NCI-H1930 (cell line): ENCODE data around the gene FOXK1.

Experiments used
- DNase-seq, 2 experiments: peaks; one replicate each; lab custom pipeline; 2025; lab: John Stamatoyannopoulos, UW

Gene FOXK1

DNA sequence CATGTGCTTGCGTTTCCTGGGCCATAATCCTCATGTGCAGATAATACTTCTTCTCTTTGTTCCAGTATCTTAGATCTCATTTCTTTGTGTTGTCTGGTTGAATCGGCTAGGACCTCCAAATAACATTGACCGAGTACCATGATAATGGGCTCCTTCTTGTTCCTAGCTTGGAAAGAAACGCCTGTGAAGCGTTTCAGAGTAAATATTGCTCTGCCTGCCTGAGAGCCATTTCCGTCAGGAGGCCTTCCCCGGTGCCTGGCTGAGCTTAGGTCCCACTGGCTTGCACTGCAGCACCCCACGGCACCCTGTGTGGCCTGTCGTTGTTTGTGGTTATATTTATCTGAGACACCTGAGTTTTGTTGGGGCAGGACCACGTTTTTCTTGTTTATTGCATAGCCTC, 17.7 kb downstream of the FOXK1 start:
- DNase-seq = no peak

DNA sequence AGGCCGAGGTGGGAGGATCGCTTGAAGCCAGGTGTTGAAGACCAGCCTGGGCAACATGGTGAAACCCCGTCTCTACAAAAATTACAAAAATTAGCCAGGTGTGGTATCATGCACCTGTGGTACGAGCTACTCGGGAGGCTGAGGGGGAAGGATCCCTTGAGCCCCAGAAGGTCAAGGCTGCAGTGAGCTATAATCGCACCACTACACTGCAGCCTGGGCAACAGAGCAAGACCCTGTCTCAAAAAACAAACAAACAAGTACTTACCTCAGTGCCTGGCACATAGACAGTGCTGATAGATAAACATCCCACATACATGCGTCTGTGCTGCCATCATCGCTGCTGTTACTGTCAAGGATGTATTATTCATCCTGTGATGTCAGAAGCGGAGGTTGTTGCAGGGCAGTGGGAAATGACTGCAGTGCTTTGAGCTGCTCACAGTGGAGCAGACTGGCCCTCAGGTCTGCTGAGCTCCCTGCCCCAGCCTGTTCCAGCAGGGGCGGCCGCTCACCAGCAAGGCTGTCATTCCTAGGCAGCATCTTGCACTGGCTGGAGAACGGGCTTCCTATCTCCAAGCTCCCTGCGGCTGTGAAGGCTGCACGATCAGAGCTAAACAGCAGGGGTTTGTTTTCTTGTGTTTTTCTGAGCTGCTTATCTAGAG, 18.6 kb downstream of the FOXK1 start:
- no peak for DNase-seq

DNA sequence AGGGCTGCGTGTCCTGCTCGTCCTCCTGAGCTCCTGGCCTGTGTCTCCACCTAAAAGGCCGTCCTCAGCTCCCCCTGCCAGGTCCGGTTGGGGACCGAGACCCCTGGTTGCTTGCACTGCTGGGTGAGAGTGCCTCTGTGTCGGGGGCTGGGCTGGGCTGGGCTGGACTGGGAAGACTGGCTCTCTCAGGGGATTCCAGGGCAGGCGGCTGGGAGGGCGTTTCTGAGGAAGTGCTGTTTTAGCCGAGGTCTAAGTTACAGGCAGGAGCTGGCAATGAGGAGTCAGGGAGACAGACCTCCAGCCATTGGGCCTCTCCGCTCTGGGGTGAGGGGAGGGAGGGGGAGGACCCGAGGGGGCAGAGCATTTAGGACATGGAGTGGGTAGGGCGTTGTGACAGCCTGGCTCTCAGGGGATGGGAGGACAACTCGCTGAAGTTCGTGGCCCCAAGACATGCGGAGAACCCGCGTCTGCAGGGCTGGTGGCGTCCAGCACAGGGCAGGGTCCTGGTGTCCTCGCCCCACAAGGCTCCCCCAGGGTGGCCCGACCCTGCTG, 20.9 kb downstream of the FOXK1 start:
- no peak for DNase-seq

DNA sequence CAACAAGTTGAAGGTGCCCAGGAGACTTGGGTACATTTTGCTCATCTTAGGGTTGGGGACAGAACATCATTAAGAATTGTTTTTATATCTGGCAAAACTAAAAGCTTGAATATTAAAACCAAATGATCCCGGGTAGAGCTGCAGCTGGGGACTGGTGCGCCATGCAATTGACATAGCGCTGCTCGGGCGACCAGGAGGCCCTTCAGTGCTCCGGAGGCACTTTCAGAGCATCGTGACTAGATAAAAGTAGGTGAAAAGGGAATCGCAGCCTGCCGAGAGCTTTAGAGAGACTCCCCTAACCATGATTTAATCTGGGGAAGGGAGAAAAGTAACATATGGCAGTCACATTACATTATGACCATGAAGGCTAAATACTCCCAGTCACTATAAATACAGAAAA, 21.4 kb downstream of the FOXK1 start:
- DNase-seq = no peak

DNA sequence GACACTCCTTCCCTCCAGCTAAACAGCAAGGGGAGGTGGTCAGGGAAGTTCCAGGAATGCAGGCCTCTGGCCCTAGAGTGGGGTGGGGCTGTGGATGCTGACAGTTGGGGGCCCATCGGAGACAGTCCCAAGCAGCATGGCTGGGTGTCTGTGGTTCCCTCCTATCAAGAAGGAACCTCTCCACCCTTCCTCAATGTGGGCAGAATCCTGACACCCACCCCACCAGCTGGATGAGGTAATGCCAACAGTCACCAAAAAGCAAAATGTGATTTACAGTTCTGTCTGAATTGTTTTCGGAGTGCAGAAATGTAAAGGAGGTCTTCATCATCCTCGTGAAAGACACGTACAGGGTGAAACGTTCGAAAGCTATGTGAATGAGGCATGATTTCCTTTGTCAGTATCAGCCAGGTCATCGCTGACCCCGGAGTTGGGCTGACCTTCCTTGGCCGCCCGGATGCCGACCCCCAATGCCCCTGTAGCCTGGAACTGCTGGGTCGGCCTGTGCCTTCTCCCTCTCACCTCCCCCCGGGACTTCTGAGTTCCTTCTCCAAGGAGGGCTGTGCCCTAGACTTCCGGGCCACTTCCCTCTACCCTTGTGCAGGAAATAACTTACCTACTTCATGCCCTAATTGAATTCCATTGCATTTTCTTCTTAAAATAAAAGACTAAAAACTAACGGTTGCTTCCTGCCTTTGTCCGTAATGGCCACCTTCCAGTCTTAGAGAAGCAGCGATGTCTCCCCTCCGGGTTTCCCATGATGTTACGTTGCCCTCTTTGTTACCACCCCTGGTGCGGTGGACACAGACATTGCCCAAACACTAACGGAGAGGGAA, 24.5 kb downstream of the FOXK1 start:
- no peak for DNase-seq

DNA sequence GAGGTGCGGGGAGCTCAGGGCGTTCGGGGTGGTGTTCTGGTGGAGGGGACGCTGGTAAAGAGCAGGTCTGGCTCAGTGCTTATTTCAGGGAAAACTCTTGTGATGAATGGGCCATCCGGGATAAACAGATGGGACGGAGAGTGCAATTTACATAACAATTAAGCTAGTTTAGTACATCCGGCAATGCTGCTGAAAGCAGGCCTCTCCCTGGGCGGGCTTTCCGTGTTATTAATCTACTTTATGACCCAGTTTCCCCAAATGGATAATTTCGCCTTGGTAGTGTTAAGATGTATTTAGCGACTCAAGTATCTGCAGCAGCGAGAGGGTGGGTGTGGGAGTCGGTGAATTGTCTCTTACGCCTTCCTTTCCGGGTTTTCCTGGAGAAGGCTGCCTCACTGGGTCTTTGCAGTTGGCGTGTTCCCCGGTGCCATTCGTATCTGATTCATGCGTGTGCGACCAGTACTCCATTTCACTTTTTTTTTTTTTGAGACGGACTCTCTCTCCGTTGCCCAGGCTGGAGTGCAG, 25.2 kb downstream of the FOXK1 start:
- no peak for DNase-seq

DNA sequence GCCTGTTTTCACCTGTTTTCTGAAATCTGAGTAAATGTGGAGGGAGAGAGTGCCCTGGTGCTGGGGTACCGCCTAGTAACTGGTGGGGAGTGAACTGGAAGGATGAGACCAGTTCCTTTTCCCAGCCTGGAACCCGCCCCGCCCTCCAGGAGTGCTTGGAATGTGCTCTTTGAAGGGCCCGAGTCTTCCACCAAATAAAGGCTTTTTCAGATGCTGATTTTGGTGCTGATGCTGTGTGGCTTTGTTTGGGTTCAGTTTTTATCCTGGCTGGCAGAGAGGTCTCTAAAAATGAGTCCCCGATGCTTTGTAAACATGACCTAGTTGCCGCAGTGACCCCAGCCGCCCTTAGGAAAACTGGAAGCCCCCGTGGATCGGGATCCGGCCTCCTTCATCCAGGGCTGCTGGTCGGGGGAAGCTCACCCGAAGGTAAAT, 25.9 kb downstream of the FOXK1 start:
- no peak for DNase-seq

DNA sequence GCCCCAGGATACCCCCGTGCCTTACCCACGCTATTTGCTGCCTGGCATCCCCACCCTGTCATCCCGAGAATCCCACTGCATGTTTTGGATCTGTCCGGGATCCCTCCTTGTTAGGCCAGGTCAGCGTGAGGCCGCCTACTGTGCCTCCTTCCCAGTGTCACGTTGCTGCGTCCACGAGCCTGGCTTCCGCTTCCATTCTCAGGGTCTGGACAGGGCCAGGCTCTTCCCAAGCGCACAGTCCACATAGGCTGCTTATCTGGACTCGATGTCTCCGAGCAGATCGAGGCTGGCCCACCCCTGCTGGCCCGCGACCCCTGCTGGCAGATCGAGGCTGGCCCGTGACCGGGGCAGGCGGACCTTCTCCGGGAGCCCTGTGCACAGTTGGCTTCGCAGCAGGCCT, 27.1 kb downstream of the FOXK1 start:
- no peak for DNase-seq

DNA sequence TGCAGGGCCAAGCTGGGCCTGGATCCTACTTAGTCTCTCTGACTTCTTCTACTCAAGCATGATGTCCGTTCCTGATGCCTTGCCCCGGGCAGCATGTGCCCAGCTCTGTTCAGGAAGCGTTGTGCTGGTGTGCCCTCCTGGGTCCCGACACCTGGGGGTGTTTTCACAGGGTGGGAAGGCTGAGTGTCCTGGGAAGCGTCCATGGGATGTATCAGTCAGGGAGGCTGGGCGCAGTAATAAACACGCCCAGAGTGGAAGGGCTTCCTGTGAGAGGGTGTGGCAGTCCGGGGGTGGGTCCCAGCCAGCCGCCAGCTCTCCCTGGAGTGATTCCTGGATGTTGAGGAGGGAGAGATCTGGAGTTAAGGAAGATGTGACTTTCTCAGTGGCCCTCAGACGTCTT, 29.0 kb downstream of the FOXK1 start:
- no peak for DNase-seq

DNA sequence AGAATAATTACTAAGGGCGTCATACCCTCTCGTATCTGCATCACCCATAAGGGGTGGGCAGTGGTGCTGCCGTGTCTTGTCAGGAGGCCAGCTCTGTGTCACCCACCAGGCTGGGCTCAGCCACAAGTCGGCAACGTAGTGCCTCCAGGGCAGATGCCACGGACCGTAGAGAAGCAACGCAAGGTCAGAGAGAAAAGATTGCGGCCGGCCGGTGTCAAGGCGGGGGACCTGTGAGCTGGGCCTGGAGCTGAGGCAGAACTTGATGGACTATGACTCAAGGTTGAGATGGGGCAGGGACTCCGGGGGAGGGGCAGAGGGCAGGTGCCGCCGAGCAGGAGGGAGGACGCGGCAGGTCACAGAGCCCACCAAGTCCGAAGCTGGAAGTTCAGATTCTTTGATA, 29.5 kb downstream of the FOXK1 start:
- no peak for DNase-seq

DNA sequence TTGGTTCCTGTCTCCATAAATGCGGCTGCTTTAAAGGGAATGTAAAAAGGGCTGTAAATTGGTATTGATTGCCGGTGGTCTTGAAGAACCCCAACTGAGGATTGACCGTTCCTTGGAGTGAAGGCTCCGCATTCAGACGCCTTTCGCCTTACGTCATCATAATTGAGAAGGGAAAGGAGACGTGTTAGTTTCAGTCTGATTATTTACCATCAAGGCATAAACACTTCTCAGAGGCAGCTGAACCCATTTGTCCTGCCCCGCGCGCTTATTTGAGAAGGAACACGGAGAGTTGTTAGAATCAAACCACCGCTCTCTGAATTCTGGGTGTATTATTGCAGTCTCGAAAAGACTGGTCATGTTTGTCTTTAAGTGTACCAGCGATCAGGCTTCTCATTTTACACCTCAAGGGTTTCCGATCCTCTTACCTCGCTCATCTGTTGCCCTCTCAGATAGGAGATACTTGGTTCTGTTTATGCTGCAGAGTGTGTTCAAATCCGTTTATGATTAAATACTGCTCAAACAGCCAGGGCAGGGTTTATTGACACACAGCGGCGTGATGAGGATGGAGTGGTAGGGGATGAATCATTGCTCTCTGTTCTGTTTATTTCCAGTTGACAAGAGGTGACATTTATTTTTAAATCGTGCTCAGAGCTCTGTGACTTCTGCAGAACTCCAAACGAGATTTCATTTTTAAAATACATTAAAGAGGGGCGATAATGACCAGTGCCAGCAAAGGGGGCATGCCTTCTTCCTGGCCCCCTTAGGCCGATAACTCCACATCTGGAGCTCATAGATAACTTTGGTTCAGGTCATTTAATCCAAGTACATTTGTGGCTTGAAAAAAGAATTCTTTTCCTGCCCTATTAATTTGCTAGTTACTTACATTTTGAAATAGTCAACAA, 30.4 kb downstream of the FOXK1 start:
- DNase-seq = no peak

DNA sequence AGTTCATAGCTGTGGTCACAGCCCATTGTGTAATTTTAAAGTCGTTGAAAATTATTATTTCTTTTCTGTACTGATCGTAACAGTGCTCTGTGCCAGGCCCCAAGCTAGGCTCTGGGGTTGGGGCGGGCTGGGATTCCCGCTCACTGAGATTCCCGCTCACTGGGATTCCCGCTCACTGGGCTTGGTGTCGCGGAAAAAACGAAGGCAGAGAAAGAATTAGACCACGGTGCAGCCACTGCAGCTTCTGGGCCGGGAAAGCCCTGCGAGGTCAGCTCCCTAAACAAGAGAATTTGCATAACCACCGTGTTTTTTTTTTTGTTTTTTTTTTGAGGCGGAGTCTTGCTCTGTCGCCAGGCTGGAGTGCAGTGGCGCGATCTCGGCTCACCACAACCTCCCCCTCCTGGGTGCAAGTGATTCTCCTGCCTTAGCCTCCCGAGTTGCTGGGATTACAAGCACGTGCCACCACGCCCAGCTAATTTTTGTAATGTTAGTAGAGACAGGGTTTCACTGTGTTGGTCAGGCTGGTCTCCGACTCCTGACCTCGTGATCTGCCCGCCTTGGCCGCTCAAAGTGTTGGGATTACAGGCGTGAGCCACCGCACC, 31.2 kb downstream of the FOXK1 start:
- DNase-seq = no peak

DNA sequence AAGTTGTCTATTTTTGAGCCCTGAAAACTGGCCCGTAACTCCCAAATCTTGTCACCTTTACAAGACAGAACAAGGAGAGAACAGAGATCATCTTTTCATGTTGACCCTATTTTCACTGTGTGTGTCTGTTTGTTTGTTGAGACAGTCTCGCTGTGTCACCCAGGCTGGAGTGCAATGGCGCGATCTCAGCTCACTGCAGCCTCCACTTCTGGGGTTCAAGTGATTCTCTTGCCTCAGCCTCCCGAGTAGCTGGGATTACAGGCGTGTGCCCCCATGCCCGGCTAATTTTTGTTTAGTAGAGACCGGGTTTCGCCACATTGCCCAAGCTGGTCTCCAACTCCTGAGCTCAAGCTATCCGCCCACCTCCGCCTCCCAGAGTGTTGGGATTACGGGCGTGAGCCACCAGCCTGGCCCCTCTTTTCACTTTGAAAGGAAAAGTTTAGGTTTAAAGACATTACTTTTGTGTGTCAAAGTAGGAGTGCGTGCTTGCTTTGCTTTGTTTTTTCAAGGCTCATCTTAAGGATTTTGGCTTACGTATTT, 32.1 kb downstream of the FOXK1 start:
- DNase-seq = no peak

DNA sequence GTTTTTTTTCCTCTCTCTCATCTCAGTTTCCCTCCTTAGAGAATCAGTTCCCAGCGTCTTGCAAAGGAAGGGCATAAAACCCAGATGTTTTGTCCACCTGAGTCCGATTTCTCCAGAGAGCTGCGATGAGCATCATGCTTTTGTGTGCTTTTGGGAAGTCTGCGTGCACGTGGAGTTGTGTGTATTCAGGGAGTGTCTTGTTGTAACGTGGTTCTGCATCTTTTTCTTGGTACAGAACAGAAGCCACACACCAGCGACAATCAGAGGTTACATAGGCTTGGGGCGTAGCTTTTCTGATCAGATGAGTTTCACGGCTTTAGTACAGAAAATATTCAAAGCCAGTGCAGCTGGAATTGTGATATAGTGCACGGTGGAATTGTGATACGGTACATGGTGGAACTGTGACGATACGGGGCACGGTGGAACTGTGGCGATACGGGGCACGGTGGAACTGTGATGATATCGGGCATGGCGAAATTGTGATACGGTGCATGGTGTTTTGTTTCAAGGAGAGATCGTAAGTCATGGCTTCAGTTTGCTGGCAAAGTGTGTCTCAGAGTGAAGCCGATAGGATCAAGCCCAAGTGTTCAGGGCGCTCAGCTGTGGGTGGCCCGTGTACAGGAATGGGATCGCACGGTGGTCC, 32.8 kb downstream of the FOXK1 start:
- no peak for DNase-seq

DNA sequence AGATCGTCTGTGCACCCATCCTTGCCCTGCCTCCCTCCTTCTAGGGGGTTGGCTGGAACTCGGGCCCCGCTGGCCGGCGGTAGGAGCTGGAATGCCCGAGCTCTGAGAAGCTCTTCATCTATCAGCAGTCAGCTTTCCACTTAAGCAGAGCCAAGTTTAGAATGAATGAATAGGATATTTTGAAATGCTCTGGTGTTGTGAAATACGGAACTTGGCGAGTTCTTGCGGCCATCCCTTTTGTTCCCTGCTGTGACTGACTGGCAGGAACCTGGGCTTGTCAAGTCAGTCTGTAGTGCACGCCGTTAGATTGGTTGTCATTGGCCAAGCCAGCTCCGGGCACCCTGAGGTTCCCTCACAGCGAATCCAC, 33.3 kb downstream of the FOXK1 start:
- DNase-seq = no peak

DNA sequence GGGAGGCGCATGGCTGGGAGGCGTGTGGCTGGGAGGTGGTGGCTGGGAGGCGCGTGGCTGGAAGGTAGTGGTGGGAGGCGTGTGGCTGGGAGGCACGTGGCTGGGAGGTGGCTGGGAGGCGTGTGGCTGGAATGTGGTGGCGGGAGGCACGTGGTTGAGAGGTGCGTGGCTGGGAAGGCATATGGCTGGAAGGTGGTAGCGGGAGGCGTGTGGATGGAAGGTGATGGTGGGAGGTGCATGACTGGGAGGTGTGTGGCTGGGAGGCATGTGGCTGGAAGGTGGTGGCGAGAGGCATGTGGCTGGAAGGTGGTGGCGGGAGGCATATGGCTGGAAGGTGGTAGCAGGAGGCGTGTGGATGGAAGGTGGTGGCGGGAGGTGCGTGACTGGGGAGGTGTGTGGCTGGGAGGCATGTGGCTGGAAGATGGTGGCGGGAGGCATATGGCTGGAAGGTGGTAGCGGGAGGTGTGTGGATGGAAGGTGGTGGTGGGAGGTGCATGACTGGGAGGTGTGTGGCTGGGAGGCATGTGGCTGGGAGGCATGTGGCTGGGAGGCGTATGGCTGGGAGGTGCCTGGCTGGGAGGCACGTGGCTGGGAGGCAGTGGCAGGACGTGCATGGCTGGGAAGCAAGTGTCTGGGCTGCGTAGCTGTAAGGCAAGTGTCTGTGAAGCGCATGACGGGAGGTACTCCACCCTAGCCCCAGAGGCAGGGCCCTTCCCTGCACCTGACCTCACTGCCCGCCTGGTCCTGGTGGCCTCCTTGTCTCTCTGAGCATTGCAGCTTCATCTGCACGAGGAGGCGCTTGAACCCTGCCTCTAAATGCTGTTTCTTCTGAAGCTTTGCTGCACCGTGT, 35.1 kb downstream of the FOXK1 start:
- DNase-seq = no peak

DNA sequence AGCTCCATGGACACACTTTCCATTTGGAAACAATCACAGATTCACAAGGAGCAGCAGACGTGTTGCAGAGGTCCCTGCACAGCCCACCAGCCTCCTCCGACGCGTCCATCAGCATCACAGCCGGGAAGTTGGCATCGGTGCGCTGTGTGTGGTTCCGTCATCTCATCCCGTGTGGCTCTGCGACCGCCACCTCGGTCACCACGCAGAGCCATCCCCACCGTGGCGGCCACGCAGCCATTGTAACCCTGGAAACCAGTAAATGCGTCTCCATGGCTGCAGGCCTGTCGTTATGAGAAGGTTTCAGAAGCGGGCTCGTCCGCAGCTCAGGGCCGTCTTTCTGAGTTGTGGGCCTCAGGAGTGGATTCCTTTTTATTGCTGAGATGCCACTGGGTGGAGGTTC, 36.0 kb downstream of the FOXK1 start:
- DNase-seq = no peak

DNA sequence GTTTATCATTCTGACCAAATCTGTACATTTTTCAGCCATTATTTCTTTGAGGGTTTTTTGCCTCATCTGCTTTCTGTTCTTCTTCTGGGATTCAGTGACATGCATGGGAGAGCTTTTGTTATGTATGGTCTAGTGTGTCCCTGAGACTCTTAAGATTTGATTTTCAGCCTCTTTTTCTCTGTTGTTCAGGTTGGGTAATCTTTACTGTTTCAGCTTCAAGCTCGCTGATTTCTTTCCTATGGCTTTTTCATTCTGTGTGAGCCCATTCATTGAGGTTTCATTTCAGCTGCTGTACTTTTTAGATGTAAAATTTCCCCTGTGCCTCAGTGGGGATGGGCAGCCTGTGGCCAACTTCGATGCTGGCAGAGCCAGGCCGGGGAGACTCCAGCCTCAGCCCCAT, 38.1 kb downstream of the FOXK1 start:
- no peak for DNase-seq

DNA sequence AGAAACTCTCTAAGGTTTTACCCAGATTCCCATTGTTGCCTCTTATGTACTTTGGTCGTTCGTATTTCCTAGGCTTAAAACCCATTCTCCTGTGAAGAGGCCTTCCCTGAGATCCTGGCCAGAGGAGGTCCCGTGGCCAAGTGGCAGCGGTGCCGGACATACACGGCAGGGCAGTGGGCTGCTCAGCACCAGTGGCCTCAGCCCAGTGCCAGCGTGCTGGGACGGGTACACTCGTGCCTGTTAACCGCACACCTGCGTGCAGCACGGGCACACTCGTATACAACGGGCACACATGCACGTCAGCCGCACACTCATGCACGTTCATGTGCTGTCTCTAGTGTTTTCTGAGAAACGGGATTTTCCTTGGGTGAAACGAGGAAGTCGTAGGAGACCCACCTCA, 40.2 kb downstream of the FOXK1 start:
- no peak for DNase-seq
